NCI-H526 treated with DMSO at 0.1 percent for 48 hours (cell line): ENCODE results near the gene SELENOV.

Experiments used
- DNase-seq: peaks from one replicate; lab custom pipeline; 2025; lab: John Stamatoyannopoulos, UW

The SELENOV gene

GRCh38 chr19:39558624-39559117 is 43.7 kb downstream of the SELENOV start:
- no peak for DNase-seq

GRCh38 chr19:39563408-39563807 is 48.5 kb downstream of the SELENOV start:
- DNase-seq: no peak

- no peak for DNase-seq
Measured at GRCh38 chr19:39566064-39566463, 51.1 kb downstream of the SELENOV start.

- DNase-seq: no peak
Measured at GRCh38 chr19:39568604-39569003, 53.7 kb downstream of the SELENOV start.
